ENCODE results near the gene RUSC2.

Gene RUSC2

DNA sequence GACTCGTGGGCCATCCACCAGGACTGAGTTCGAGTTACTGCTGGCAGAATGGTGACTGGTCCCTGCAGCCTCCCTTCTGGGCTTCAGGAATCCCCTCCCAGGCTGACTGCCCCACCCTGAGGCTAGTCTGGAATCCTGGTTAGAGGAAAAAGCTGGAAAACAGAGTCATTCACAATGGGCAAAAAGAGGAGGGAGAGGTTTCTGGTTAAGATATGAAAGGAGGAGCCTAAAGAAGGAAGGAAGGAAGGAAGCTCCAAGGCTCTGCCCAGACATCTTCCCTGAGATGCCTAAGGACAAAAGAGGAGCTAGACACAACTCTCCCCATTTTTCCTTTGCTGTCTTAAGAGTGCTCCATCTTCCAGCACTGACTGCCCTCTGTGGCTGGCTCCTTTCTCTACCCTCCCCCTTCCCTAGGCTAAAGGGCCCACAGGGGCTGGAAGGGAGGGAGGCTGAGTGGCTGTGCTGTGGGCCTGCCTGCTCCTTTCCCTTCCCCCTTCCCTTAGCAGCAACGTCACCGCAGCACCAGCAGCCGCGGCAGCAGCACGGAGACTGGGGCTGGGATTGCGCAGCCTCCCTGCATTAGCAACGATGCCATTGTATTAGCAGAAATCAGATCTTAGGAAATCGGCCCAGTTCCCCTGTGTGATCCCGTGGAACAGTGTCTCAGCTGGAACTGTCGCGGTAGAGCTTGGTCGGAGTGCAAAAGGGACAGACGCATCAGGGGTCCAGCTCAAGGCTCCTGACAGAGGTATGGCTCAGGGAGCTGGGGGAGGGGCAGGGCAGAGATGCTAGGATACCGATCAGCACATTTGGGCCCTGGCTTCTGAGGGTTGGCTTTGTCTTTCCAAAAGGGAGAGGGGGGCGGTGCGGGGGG, 48.7 kb downstream of the RUSC2 start:
- ChIA-PET CTCF (interaction anchor here (0.6 to 1.6 kb wide), 3 partner anchors 15 to 323 kb away, joined by 3 to 7 read pairs (median 5); no protein-coding TSS in a partner anchor), POLR2A (ENCODE audit: low non-redundant PET) (no interaction called here)
- no peak for DNase-seq (ENCODE audit: low spot score)
- no peak for TF ChIP-seq CTCF (conservative IDR thresholded peaks at IDR 0.05; ENCODE audit: low read depth)
- H3K27ac ChIP-seq, result peak overlapping the region; percentile 76

All from RWPE1 (cell line).